Panc1 (cell line): ENCODE results near the gene MNX1. TPM values are rescaled to one million over a fixed set of nuclear protein-coding genes. Genes with fewer than 3 reads are reported as not detected.
A peak's percentile ranks its signal among the peaks of the same experiment; 100 is the strongest.

Experiments
- ATAC-seq: fragments of 200-7000 bp; cut with Tn5 transposase; 2 replicates; pipeline ENCODE4 v1.9.1; 2020; ENCODE audit warnings: mild to moderate bottlenecking, moderate library complexity
- BruUV-seq: library from RNA; stranded (reverse); fragments of 400-500 nt; replicated peaks from 2 replicates; lab custom pipeline; 2021; lab: Mats Ljungman, UMichigan
- CTCF ChIA-PET: fragments of 300-600 bp; sonication (Branson Sonifier 250); formaldehyde crosslinking; loops from one replicate; lab custom pipeline; 2022; ENCODE audit warnings: antibody characterized with exemption; lab: Charles Lee
- POLR2A ChIA-PET: fragments of 300-600 bp; sonication (Branson Sonifier 250); formaldehyde crosslinking; loops from one replicate; lab custom pipeline; 2022; ENCODE audit warnings: antibody characterized with exemption; lab: Charles Lee
- DNase-seq: peaks from one replicate; pipeline ENCODE4 v3.0.0-alpha.2; 2010; ENCODE audit warnings: low read depth, low spot score
- H3K27ac ChIP-seq: 2 replicates; pipeline ENCODE4 v1.5.1; 2011; ENCODE audit warnings: mild to moderate bottlenecking, low read length, inconsistent platforms
- H3K27me3 ChIP-seq: fragments of 200-500 bp; sonication (Bioruptor generic); 2 replicates; pipeline ENCODE4 v1.6.0; 2014; ENCODE audit warnings: low read length, inconsistent platforms; ENCODE audit not compliant: control insufficient read depth, insufficient read depth
- H3K36me3 ChIP-seq: fragments of 200-500 bp; sonication (Bioruptor generic); 2 replicates; pipeline ENCODE4 v1.5.1; 2014; ENCODE audit warnings: inconsistent platforms, mild to moderate bottlenecking, low read length, moderate library complexity; ENCODE audit not compliant: control insufficient read depth, insufficient read depth
- H3K4me1 ChIP-seq: 2 replicates; pipeline ENCODE4 v1.5.1; 2011; ENCODE audit warnings: inconsistent platforms, mild to moderate bottlenecking, low read length, moderate library complexity; ENCODE audit not compliant: control insufficient read depth, insufficient read depth
- H3K4me3 ChIP-seq, 2 experiments: 2 replicates each; pipeline ENCODE4 v1.5.1; 2011 to 2012; ENCODE audit warnings: low read depth in 2 of 2, low read length in 2 of 2, mild to moderate bottlenecking in 2 of 2, inconsistent platforms in 1 of 2, moderate library complexity in 1 of 2
- H3K9me3 ChIP-seq: fragments of 200-500 bp; sonication (Bioruptor generic); 2 replicates; pipeline ENCODE4 v1.5.1; 2014; ENCODE audit warnings: low read depth, mild to moderate bottlenecking, inconsistent platforms, low read length, moderate library complexity; ENCODE audit not compliant: control insufficient read depth, insufficient read depth
- CTCF ChIP-seq: fragments of 450-650 bp; IDR thresholded peaks from 2 replicates; pipeline ENCODE4 v1.5.1; 2017; ENCODE audit warnings: mild to moderate bottlenecking
- POLR2AphosphoS5 ChIP-seq: IDR thresholded peaks from 2 replicates; pipeline ENCODE4 v1.6.1; 2012; ENCODE audit warnings: mild to moderate bottlenecking, low read depth, low read length, moderate library complexity
- REST ChIP-seq, 2 experiments: IDR thresholded peaks; 2 replicates each; pipeline ENCODE4 v1.6.1; 2011 to 2012; ENCODE audit warnings: low read depth in 2 of 2, control low read depth in 1 of 2, low read length in 1 of 2, mild to moderate bottlenecking in 1 of 2, moderate library complexity in 1 of 2; ENCODE audit not compliant: insufficient read depth in 1 of 2
- SIN3A ChIP-seq: IDR thresholded peaks from 2 replicates; pipeline ENCODE4 v1.6.1; 2012; ENCODE audit warnings: low read depth, mild to moderate bottlenecking, low read length, moderate library complexity, borderline replicate concordance; ENCODE audit not compliant: insufficient read depth
- TCF7L2 ChIP-seq: IDR thresholded peaks from 2 replicates; pipeline ENCODE4 v1.6.1; 2011; ENCODE audit warnings: mild to moderate bottlenecking, low read depth, low read length, inconsistent platforms
- in situ Hi-C: cut with HindIII; loops from 2 replicates; pipeline ENCODE4 v1.10.0; 2016; ENCODE audit warnings: low sequenced_read_pairs, low pct_unique_long_range_greater_than_20kb
- intact Hi-C: fragments of 100-400 bp; cut with micrococcal nuclease; formaldehyde crosslinking; loops from one replicate; pipeline ENCODE4 v1.10.0; 2022; ENCODE audit not compliant: unreplicated experiment
- total RNA-seq: library from RNA; stranded (reverse); gene quantifications from one replicate; pipeline ENCODE4 v1.2.1, GENCODE V29; 2021; ENCODE audit not compliant: unreplicated experiment

Gene MNX1
- total RNA-seq, 1 experiment from 2014 or later: 3.6 TPM

- TF ChIP-seq REST (IDR thresholded peaks at IDR 0.05; ENCODE audit: insufficient read depth in 1 of 2, low read depth in 2 of 2, low read length in 1 of 2) (no peak), POLR2AphosphoS5 (no peak), SIN3A (no peak), CTCF (no peak), TCF7L2 (no peak)
- in situ Hi-C loops: no loop called here
- BruUV-seq: no TSS peak
- Histone ChIP-seq H3K9me3 (no peaks in the 10 kb centered on the region), H3K36me3 (no peaks in the 10 kb centered on the region), H3K4me1 (no peaks in the 10 kb centered on the region), H3K27me3 (no peaks in the 10 kb centered on the region), H3K27ac (no peak overlapping the region), H3K4me3 (no peak overlapping the region)
- DNase-seq (no peak), ATAC-seq (peak; percentile 64; the same call in 1 of the 2 replicates)
- POLR2A ChIA-PET: no interaction called here
- intact Hi-C loops: no loop called here
- CTCF ChIA-PET: no interaction called here
These were observed 23.3 kb upstream of the MNX1 start for GRCh38 chr7:157033483-157034473.

GRCh38 chr7:157032644-157033482, 22.4 kb upstream of the MNX1 start:
- Histone ChIP-seq H3K4me3 (no peak overlapping the region), H3K4me1 (no peaks in the 10 kb centered on the region), H3K27ac (no peak overlapping the region), H3K27me3 (no peaks in the 10 kb centered on the region), H3K9me3 (no peaks in the 10 kb centered on the region), H3K36me3 (no peaks in the 10 kb centered on the region)
- peak; percentile 24; the same call in 1 of the 2 replicates for ATAC-seq
- in situ Hi-C loops: no loop called here
- no peak for DNase-seq
- ChIA-PET POLR2A (no interaction called here), CTCF (no interaction called here)
- intact Hi-C loops: no loop called here
- TF ChIP-seq POLR2AphosphoS5 (no peak), CTCF (no peak), SIN3A (no peak), REST (IDR thresholded peaks at IDR 0.05; ENCODE audit: insufficient read depth in 1 of 2, low read depth in 2 of 2, low read length in 1 of 2) (no peak), TCF7L2 (no peak)
- no TSS peak for BruUV-seq
